IPS-20b (cell line): ENCODE measurements around the gene TTC4.
"Not testable (repeated sequence)": the region's sequence is repeated elsewhere in the genome, so short reads cannot be mapped to it uniquely, and the experiment has no call there.

ENCODE experiments used
- H3K27ac ChIP-seq: one replicate; pipeline ENCODE4 v1.5.1; 2013; ENCODE audit warnings: low read length
- H3K27me3 ChIP-seq: 2 replicates; pipeline ENCODE4 v1.6.1; 2013; ENCODE audit warnings: mild to moderate bottlenecking, low read length, inconsistent platforms; ENCODE audit not compliant: insufficient read depth
- H3K36me3 ChIP-seq: 2 replicates; pipeline ENCODE4 v1.6.1; 2013; ENCODE audit warnings: low read depth, mild to moderate bottlenecking, inconsistent platforms, low read length, moderate library complexity; ENCODE audit not compliant: insufficient read depth
- H3K4me1 ChIP-seq: 2 replicates; pipeline ENCODE4 v1.6.1; 2013; ENCODE audit warnings: mild to moderate bottlenecking, control low read depth, inconsistent platforms, low read length, moderate library complexity; ENCODE audit not compliant: insufficient read depth
- H3K4me3 ChIP-seq: 2 replicates; pipeline ENCODE4 v1.5.1; 2013; ENCODE audit warnings: mild to moderate bottlenecking, low read length, inconsistent platforms
- H3K9ac ChIP-seq: 2 replicates; pipeline ENCODE4 v1.6.1; 2013; ENCODE audit warnings: low read depth, mild to moderate bottlenecking, inconsistent platforms, low read length, moderate library complexity
- H3K9me3 ChIP-seq: 2 replicates; pipeline ENCODE4 v1.6.1; 2013; ENCODE audit warnings: mild to moderate bottlenecking, low read depth, low read length, inconsistent platforms; ENCODE audit not compliant: insufficient read depth

Gene TTC4

DNA sequence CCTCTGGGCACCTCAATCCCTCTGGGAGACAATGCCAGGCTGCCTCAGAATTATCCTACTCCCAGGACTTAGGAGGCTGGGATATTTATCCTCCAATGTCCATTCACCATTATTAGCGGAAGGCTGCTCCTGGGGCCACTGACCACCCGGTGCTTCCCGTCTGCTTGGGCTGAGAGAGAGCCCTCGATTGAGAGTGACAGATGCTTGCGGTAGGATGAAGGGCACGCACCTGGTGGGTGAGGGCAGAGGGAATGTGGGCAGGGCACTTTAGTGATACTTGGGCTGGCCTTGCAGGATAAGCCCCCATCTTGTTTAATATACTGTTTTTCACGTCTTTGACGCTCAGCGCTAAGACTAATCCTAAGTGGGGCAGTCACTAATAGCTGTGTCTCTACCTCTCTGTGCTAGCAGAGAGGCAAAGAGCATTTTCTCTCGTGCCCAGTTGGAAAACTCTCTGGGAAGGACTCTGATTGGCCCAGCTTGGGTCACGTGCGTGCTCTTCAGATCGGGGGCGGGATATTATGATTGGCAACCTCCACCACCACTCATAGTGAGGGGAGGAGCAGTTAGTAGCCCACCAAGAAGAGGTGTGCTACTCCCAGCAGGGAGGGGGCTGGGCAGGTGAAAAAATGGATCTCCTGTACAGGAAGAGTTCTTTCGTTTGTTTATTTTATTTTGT is 59.3 kb downstream of the TTC4 start:
- Histone ChIP-seq H3K27me3 (peaks cover 22% of the 10 kb centered on the region), H3K9ac (no peak overlapping the region), H3K9me3 (no peaks in the 10 kb centered on the region), H3K4me3 (peak overlapping the region; percentile 27; the same call in 1 of the 2 replicates), H3K36me3 (no peaks in the 10 kb centered on the region), H3K4me1 (no peaks in the 10 kb centered on the region; the same call in 1 of the 2 replicates), H3K27ac (no peak overlapping the region)

DNA sequence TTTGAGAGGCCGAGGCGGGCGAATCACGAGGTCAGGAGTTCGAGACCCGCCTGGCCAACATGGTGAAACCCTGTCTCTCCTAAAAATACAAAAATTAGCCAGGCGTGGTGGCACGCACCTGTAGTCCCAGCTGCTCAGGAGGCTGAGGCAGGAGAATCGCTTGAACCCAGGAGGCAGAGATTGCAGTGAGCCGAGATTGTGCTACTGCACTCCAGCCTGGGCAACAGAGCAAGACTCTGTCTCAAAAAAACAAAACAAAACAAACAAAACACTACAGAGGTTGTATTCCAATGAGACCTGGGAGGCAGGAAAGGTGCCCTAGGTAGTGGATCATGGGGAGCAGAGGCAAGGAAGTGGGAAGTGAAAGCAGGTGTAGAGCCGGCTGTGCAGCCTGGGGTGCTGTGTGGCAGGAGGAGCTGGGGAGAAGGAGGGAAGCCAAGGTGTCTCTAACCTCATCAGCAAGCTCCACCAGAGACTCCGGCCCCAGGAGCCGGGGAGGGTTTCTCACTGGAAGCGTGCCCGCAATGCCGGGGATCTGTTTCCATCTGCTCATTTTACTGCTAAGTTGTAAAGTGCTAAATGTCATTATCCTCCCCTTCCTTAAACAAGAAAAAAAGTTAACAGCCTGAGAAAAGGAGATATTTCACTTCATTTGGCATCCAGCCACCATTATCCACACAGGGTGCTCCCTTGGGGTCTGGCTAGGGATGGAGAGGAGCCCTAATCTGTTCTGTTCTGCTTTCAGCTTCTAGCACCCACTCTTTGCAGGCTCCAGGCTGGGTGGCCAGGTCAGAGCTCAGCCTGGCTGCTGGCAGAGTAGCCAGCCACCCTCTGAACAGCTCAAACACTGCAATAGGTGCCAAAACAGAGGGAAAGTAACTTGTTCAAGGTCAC is 60.4 kb downstream of the TTC4 start:
- H3K27me3 ChIP-seq, result peaks cover 33% of the 10 kb centered on the region
- H3K4me3 ChIP-seq, H3K36me3 ChIP-seq, H3K4me1 ChIP-seq, H3K27ac ChIP-seq, H3K9me3 ChIP-seq, H3K9ac ChIP-seq: not testable (repeated sequence)

DNA sequence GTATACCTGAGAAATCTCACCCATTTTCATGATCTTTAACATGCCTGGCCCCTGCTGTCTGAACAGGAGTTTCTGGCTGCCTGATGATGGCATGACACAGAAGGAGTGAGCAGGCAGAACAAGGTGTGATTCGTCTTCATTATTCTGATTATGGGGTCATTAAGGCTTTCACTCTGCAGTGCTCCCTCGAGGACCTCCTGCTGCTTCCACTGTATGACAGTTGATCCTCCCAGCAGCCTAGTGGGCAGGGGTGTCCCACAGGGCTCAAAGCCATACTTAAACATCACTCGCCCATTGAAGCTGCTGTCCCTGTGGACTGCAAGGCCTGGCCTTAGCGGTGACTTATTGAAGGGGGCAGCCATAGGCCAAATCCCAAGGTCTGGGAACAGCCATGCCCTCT is 61.4 kb downstream of the TTC4 start:
- Histone ChIP-seq H3K36me3 (no peaks in the 10 kb centered on the region), H3K9me3 (no peaks in the 10 kb centered on the region), H3K27ac (no peak overlapping the region), H3K4me3 (no peak overlapping the region), H3K9ac (no peak overlapping the region), H3K27me3 (peaks cover 43% of the 10 kb centered on the region), H3K4me1 (no peaks in the 10 kb centered on the region; the same call in 1 of the 2 replicates)

DNA sequence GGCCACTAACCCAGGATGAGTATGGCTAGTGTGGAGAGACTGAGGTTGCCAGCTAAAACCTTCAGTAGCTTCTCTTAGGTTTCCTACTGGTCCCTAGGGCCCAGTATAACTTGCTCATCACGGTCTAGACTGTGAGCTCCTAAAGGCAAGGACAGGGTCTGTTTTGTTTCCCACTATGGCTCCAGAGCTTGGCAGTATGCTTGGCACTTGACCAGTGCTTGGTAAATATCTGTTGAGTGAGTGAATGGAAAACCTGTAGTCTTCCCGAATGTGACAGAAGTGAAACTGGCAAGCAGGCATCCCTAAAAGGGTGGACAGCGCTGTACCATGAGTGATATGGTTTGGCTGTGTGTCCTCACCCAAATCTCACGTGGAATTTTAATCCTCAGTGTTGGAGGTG is 61.8 kb downstream of the TTC4 start:
- Histone ChIP-seq H3K27ac (no peak overlapping the region), H3K9me3 (no peaks in the 10 kb centered on the region), H3K27me3 (peaks cover 47% of the 10 kb centered on the region), H3K36me3 (no peaks in the 10 kb centered on the region), H3K4me3 (no peak overlapping the region), H3K9ac (no peak overlapping the region), H3K4me1 (no peaks in the 10 kb centered on the region; the same call in 1 of the 2 replicates)

DNA sequence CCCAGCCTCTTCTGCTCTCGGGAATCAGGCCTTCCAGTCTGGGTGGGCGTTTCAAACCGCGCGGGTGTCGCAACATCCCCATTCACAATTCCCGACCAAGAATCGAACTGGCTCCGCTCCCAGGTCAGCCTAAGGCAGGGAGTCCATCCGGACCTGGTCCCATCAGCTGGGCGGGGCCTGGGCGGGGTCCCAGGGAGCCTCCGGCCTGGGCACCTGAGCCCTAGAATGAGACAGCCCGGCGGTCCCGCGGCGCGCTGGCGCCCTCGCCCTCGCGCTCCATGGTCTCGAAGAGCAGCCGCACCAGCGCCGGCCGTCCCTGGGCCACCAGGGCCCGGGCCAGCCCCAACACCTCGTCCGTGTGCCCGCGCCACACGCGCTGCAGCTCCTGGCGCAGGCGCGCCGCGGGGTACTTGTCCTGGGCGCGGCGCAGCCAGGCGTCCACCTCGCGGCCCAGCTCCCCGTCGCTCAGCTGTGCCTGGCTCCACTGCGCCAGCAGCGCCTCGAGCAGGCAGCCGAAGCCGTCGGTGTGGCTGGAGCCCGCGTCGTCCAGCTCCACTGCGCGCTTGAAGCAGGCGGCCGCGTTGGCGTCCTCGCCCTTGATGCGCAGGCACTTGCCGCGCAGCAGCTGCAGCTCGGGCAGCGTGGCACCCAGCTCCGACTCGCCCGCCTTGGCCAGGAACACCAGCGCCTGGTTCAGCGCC is 65.5 kb downstream of the TTC4 start:
- Histone ChIP-seq H3K9me3 (no peaks in the 10 kb centered on the region), H3K27ac (no peak overlapping the region), H3K36me3 (no peaks in the 10 kb centered on the region), H3K9ac (no peak overlapping the region), H3K27me3 (peaks cover 59% of the 10 kb centered on the region), H3K4me3 (peak overlapping the region; percentile 51; the same call in 1 of the 2 replicates), H3K4me1 (no peaks in the 10 kb centered on the region)

DNA sequence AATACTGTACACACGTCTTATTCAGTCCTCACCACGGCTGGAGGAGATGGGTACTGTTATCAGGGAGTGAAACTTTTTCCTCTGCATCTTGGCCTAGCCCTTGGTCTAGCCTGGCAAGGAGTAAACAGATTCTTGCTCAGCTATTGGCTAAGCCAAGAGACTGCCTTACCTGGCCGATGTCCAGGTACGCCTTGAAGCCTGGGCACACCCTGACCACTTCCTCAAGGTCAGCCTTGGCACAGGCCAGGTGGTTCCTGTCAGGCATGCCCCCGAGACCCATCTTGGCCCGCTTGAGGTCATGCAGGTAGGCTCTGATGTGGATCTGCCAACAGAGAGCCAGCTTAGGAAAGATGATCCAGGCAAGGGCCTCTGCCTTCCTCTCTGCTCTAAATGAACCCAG is 66.5 kb downstream of the TTC4 start:
- Histone ChIP-seq H3K9me3 (no peaks in the 10 kb centered on the region), H3K27ac (no peak overlapping the region), H3K9ac (no peak overlapping the region), H3K4me1 (no peaks in the 10 kb centered on the region), H3K4me3 (no peak overlapping the region), H3K36me3 (no peaks in the 10 kb centered on the region), H3K27me3 (peaks cover 59% of the 10 kb centered on the region)

DNA sequence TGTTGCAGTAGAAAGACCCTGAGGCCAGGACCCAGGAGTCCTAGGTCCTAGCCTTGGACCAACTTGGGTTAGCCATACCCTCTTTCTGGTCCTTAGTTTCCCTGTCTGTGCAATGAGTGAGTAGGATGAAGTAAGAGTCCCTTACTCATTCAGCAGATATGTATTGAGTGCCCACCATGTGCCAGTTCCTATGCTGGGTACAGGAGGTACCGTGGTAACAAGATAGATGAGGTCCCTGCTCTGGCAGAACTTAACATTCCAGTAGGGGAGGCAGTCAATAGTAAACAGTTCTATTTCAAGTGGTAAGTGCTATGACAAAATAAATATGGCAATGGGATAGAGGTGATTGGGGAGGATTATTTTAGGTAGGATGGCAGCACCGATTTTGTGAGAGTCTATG is 66.9 kb downstream of the TTC4 start:
- Histone ChIP-seq H3K9me3 (no peaks in the 10 kb centered on the region), H3K36me3 (no peaks in the 10 kb centered on the region), H3K4me3 (no peak overlapping the region), H3K9ac (no peak overlapping the region), H3K4me1 (no peaks in the 10 kb centered on the region), H3K27ac (no peak overlapping the region), H3K27me3 (peaks cover 59% of the 10 kb centered on the region)

DNA sequence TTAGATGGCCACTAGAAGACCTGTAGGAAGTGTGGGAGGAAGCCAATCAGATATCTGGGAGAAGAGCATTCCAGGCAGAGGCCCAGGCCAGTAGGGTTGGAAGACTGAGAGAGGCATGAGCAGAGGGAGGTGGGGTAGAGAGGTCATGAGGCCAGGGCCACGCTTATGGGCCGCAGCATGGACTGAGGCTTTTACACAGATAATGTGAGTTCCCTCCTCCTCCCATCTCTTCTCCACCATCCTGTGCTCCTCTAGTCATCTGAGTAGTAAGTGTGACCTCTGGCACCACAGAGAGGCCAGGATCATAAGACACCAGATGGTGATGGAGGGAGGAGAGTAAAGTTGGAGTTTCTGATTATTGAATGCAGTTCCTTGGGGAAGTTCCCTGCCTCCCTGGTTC is 68.4 kb downstream of the TTC4 start:
- H3K9ac ChIP-seq, result no peak overlapping the region
- no peak overlapping the region for H3K4me3 ChIP-seq
- peaks cover 46% of the 10 kb centered on the region for H3K27me3 ChIP-seq
- no peaks in the 10 kb centered on the region for H3K36me3 ChIP-seq
- H3K27ac ChIP-seq, result no peak overlapping the region
- 0 out of 2 replicates have a peak, but pooled peaks cover 3% of the 10 kb centered on the region for H3K4me1 ChIP-seq
- no peaks in the 10 kb centered on the region for H3K9me3 ChIP-seq

DNA sequence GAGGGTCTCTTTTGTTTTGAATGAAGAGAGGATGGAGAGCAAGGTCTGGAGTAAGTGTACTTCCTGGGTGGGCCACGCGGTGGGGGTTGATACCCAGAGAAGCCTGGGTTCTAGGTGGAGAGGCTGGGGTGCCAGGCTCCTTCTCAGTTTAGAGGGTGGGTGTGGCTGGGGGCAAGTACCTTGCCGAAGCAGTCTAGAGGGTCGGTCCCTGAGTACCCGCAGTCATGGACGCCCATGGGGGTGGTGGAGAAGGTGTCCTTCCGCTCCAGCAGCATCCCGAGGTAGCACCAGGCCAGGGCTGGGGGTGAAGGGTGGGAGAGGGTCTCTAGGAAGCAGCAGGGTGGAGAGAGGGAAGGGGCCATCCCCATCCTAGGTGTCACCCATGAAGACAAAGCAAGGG is 71.1 kb downstream of the TTC4 start:
- no peaks in the 10 kb centered on the region for H3K9me3 ChIP-seq
- no peak overlapping the region for H3K4me3 ChIP-seq
- H3K9ac ChIP-seq, result no peak overlapping the region

DNA sequence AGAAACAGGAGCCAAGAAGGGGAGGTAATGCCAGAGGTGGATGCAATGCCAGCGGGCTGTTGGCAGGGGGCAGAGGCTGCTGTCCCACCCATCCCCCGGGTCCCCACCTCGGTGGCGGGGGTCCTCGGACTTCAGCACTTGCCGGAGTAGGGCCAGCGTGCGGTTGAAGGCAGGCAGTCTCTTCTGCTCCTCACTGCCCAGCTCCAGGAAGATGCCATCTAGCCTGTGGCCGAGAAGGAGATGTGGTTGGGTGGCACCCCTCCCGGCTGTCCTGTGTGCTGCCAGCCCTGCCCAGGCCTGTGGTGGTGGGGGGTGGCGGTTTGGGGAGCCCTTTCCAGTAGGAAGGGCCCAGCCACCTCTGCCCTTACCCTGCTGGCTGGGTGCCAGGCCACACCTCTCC is 71.9 kb downstream of the TTC4 start:
- Histone ChIP-seq H3K27me3 (peaks cover 11% of the 10 kb centered on the region), H3K36me3 (no peaks in the 10 kb centered on the region), H3K9me3 (no peaks in the 10 kb centered on the region), H3K4me3 (no peak overlapping the region), H3K4me1 (0 out of 2 replicates have a peak, but pooled peaks cover 5% of the 10 kb centered on the region), H3K27ac (no peak overlapping the region), H3K9ac (no peak overlapping the region)

More for the DNA sequence above, 71.1 kb downstream of the TTC4 start:
- no peak overlapping the region for H3K27ac ChIP-seq
- no peaks in the 10 kb centered on the region for H3K36me3 ChIP-seq
- H3K4me1 ChIP-seq, result 0 out of 2 replicates have a peak, but pooled peaks cover 5% of the 10 kb centered on the region
- H3K27me3 ChIP-seq, result peaks cover 19% of the 10 kb centered on the region

DNA sequence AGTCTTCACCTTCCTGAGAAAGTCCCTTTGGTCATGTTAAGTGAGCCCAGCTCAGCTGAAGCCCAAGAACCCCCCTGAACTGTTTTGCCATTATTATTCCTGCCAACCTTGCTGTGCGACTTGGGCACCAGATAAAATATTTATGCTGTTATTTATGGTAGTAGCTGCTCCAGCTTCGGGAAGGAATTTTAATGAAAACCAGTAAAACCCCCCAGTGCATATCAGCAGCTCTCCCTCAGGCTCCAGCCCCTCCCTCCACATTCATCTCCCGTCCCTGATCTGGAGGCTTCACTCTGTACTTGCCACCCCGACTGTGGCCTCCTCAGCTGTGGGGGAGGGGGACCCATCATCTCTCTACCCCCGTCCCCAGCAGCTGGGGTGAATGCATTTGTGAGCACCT is 72.8 kb downstream of the TTC4 start:
- no peaks in the 10 kb centered on the region for H3K36me3 ChIP-seq
- 0 out of 2 replicates have a peak, but pooled peaks cover 5% of the 10 kb centered on the region for H3K4me1 ChIP-seq
- no peaks in the 10 kb centered on the region for H3K9me3 ChIP-seq
- no peak overlapping the region for H3K9ac ChIP-seq
- H3K4me3 ChIP-seq, result no peak overlapping the region
- no peak overlapping the region for H3K27ac ChIP-seq
- H3K27me3 ChIP-seq, result peaks cover 2% of the 10 kb centered on the region
